ENCODE results near the gene AGR3. TPM values are rescaled to one million over a fixed set of nuclear protein-coding genes. Genes with fewer than 3 reads are reported as not detected.
A peak's percentile ranks its signal among the peaks of the same experiment; 100 is the strongest.

AGR3 gene
- total RNA-seq, 4 donors from 2014 or later = 3.4 TPM; not detected in 3

- TF ChIP-seq CTCF (IDR thresholded peaks at IDR 0.05) (peak; percentile 59 to 78 (median 68)), POLR2A (IDR thresholded peaks at IDR 0.05) (no peak)
- Histone ChIP-seq H3K9me3 (no peaks in the 10 kb centered on the region), H3K4me3 (no peak overlapping the region), H3K27ac (no peak overlapping the region), H3K27me3 (peaks cover 0 to 14% (median 0%) of the 10 kb centered on the region in 4 donors), H3K36me3 (no peaks in the 10 kb centered on the region), H3K4me1 (peaks cover 0 to 42% (median 6%) of the 10 kb centered on the region in 3 donors)
- no peak for DNase-seq
- intact Hi-C loops (cut with DNase I) = loop anchor here (10.0 kb wide), 1 partner anchor 224 kb away; no protein-coding TSS in a partner anchor
- 29 to 34% methylated on average over 6 of the region's 6 CpGs for WGBS, 2 donors
Measured at GRCh38 chr7:16918288-16918895, 36.6 kb upstream of the AGR3 start.

- intact Hi-C loops (cut with DNase I) = loop anchor here (10.0 kb wide), 1 partner anchor 222 kb away; no protein-coding TSS in a partner anchor
- H3K27ac ChIP-seq = no peak overlapping the region
Measured at GRCh38 chr7:16916738-16917137, 35.0 kb upstream of the AGR3 start.

DNA sequence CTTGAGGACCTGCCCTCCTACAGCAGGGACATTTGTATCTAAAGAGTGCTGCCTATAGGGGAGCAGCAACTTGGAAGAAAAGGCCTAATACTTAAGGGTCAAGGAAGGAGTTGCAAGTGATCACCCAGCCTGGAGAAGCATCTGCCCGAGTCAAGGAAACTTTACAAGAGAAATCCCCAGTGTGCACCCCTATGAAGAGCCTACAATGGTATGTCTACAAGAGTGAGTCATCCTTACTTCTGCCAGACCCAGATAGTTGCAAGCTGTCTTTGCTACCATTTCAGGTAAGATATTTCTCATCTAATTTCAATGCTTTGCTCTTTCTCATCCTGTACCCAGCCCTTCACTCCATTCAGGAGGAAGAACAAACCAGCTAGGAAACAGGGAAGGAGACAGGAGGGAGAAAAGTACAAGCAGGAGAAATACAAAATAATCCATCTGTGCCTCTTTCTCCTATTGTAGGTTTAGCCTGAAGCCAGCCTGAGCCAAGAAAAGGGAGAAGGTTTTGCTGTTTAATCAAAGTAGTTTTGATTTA is 34.4 kb upstream of the AGR3 start:
- DNase-seq = no peak
- intact Hi-C loops (cut with DNase I) = loop anchor here (10.0 kb wide), 1 partner anchor 221 kb away; no protein-coding TSS in a partner anchor
- WGBS, 2 donors = 38 to 44% methylated on average over 1 of the region's 1 CpG

More at GRCh38 chr7:16916738-16917137, 35.0 kb upstream of the AGR3 start:
- Histone ChIP-seq H3K4me1 (peaks cover 0 to 28% (median 6%) of the 10 kb centered on the region in 3 donors), H3K36me3 (no peaks in the 10 kb centered on the region), H3K9me3 (no peaks in the 10 kb centered on the region), H3K4me3 (no peak overlapping the region), H3K27me3 (peaks cover 0 to 31% (median 0%) of the 10 kb centered on the region in 4 donors)
- TF ChIP-seq CTCF (IDR thresholded peaks at IDR 0.05) = no peak
- TF ChIP-seq POLR2A (IDR thresholded peaks at IDR 0.05) = no peak
- 88 to 96% methylated on average over 5 of the region's 5 CpGs for WGBS, 2 donors
- no peak for DNase-seq

GRCh38 chr7:16915405-16915804 is 33.6 kb upstream of the AGR3 start:
- Histone ChIP-seq H3K36me3 (no peaks in the 10 kb centered on the region), H3K9me3 (no peaks in the 10 kb centered on the region), H3K27ac (no peak overlapping the region), H3K4me3 (no peak overlapping the region), H3K27me3 (peaks cover 0 to 43% (median 0%) of the 10 kb centered on the region in 4 donors), H3K4me1 (peaks cover 0 to 19% (median 6%) of the 10 kb centered on the region in 3 donors)
- intact Hi-C loops (cut with DNase I) = loop anchor here (10.0 kb wide), 1 partner anchor 221 kb away; no protein-coding TSS in a partner anchor
- no peak for TF ChIP-seq POLR2A (IDR thresholded peaks at IDR 0.05)
- TF ChIP-seq CTCF (IDR thresholded peaks at IDR 0.05) = no peak
- no peak for DNase-seq
- 35 to 38% methylated on average over 4 of the region's 4 CpGs for WGBS, 2 donors

More for the DNA sequence above, 34.4 kb upstream of the AGR3 start:
- H3K36me3 ChIP-seq = no peaks in the 10 kb centered on the region
- no peak overlapping the region for H3K27ac ChIP-seq
- H3K4me3 ChIP-seq = no peak overlapping the region
- peaks cover 0 to 36% (median 0%) of the 10 kb centered on the region in 4 donors for H3K27me3 ChIP-seq
- TF ChIP-seq POLR2A (IDR thresholded peaks at IDR 0.05) = no peak
- TF ChIP-seq CTCF (IDR thresholded peaks at IDR 0.05) = no peak
- peaks cover 0 to 22% (median 6%) of the 10 kb centered on the region in 3 donors for H3K4me1 ChIP-seq
- no peaks in the 10 kb centered on the region for H3K9me3 ChIP-seq

DNA sequence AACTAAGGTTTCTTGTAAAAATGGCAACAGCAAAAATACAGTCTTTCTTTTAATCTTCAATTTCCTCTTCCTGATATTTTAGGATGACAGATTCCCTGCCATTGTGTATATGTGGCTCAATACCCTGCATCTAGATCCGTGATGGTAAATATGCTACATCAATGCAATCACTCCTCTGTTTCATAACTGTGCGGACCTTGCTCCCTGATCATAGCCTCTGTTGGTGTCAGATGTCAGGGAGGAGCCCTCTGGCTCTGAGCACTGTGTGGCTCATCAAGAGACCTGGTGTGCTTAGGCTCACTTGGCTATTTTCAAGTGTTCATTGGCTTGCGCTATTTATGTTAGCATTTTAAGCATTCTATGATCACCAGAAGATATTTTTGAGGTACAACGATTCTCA is 33.0 kb upstream of the AGR3 start:
- TF ChIP-seq CTCF (IDR thresholded peaks at IDR 0.05) (no peak), POLR2A (IDR thresholded peaks at IDR 0.05) (no peak)
- Histone ChIP-seq H3K27ac (no peak overlapping the region), H3K27me3 (peaks cover 0 to 44% (median 0%) of the 10 kb centered on the region in 4 donors)

More for the DNA sequence above, 33.0 kb upstream of the AGR3 start:
- peaks cover 0 to 19% (median 6%) of the 10 kb centered on the region in 3 donors for H3K4me1 ChIP-seq
- intact Hi-C loops (cut with DNase I) = loop anchor here (10.0 kb wide), 1 partner anchor 220 kb away; no protein-coding TSS in a partner anchor
- H3K36me3 ChIP-seq = no peaks in the 10 kb centered on the region
- WGBS, 2 donors = 67 to 73% methylated on average over 4 of the region's 4 CpGs
- no peaks in the 10 kb centered on the region for H3K9me3 ChIP-seq
- DNase-seq = no peak
- no peak overlapping the region for H3K4me3 ChIP-seq

Data from esophagus squamous epithelium (tissue), 5 donors.